DOHH2 (cell line): Measurements from ENCODE around the gene FCN2.

Experiments used
- H3F3A ChIP-seq: fragments of 200-600 bp; sonication (generic), shearing (Covaris generic); 2 replicates; pipeline ENCODE4 v1.6.0; 2016; ENCODE audit warnings: antibody characterized with exemption, mild to moderate bottlenecking; ENCODE audit not compliant: control insufficient read depth, insufficient read depth
- H3K27ac ChIP-seq: fragments of 200-600 bp; sonication (generic); 2 replicates; pipeline ENCODE4 v1.5.1; 2014; ENCODE audit warnings: low read depth, mild to moderate bottlenecking, low read length, moderate library complexity
- H3K27me3 ChIP-seq: fragments of 200-600 bp; sonication (generic); 2 replicates; pipeline ENCODE4 v1.6.1; 2014; ENCODE audit warnings: mild to moderate bottlenecking, low read length, mixed read lengths; ENCODE audit not compliant: control insufficient read depth
- H3K36me3 ChIP-seq: fragments of 200-600 bp; sonication (generic); 2 replicates; pipeline ENCODE4 v1.6.1; 2014; ENCODE audit warnings: mild to moderate bottlenecking, low read length, moderate library complexity, mixed read lengths; ENCODE audit not compliant: control insufficient read depth
- H3K4me1 ChIP-seq: fragments of 200-600 bp; sonication (generic); 2 replicates; pipeline ENCODE4 v1.6.1; 2014; ENCODE audit warnings: mild to moderate bottlenecking, low read length, mixed read lengths; ENCODE audit not compliant: control insufficient read depth
- H3K4me2 ChIP-seq: fragments of 200-600 bp; sonication (generic); 2 replicates; pipeline ENCODE4 v1.6.0; 2014; ENCODE audit warnings: mild to moderate bottlenecking, low read length, moderate library complexity
- H3K4me3 ChIP-seq: fragments of 200-600 bp; sonication (generic); 2 replicates; pipeline ENCODE4 v1.5.1; 2014; ENCODE audit warnings: mild to moderate bottlenecking, low read length, mixed read lengths
- H3K79me2 ChIP-seq: fragments of 200-600 bp; sonication (generic); 2 replicates; pipeline ENCODE4 v1.6.1; 2014; ENCODE audit warnings: mild to moderate bottlenecking, low read length, mixed read lengths; ENCODE audit not compliant: control insufficient read depth
- H3K9me2 ChIP-seq: fragments of 200-600 bp; sonication (generic); replicated peaks from 2 replicates; pipeline ENCODE4 v1.6.1; 2014; ENCODE audit warnings: mild to moderate bottlenecking, low read length, mixed read lengths; ENCODE audit not compliant: control insufficient read depth
- H3K9me3 ChIP-seq: fragments of 200-600 bp; sonication (generic); 2 replicates; pipeline ENCODE4 v1.6.1; 2014; ENCODE audit warnings: antibody characterized with exemption, low read length, mixed read lengths; ENCODE audit not compliant: control insufficient read depth, insufficient read depth
- H4K20me1 ChIP-seq: fragments of 200-600 bp; sonication (generic); 2 replicates; pipeline ENCODE4 v1.6.0; 2014; ENCODE audit warnings: low read depth, mild to moderate bottlenecking, antibody characterized with exemption, low read length, moderate library complexity; ENCODE audit not compliant: control insufficient read depth, insufficient read depth
- CTCF ChIP-seq: fragments of 200-600 bp; sonication (generic); IDR thresholded peaks from one replicate; pipeline ENCODE4 v1.5.1; 2014; ENCODE audit warnings: antibody characterized with exemption, mild to moderate bottlenecking, low read depth, low read length; ENCODE audit not compliant: poor library complexity, severe bottlenecking
- EZH2phosphoT487 ChIP-seq: fragments of 200-600 bp; sonication (generic); IDR thresholded peaks from 2 replicates; pipeline ENCODE4 v1.6.1; 2017; ENCODE audit warnings: borderline replicate concordance, mild to moderate bottlenecking, antibody characterized with exemption, low read length, moderate library complexity, mixed read lengths

FCN2 gene

GRCh38 chr9:134897584-134898170 is 17.1 kb downstream of the FCN2 start:
- peaks cover 7% of the 10 kb centered on the region; the same call in 1 of the 2 replicates for H3K27me3 ChIP-seq
- no peaks in the 10 kb centered on the region for H3F3A ChIP-seq
- no peaks in the 10 kb centered on the region for H3K36me3 ChIP-seq
- no peak overlapping the region for H3K27ac ChIP-seq
- no peak overlapping the region for H3K4me2 ChIP-seq
- H3K4me1 ChIP-seq = peaks cover 11% of the 10 kb centered on the region
- H3K9me2 ChIP-seq = no peaks in the 10 kb centered on the region
- H3K79me2 ChIP-seq = no peaks in the 10 kb centered on the region
- TF ChIP-seq EZH2phosphoT487 = no peak
- no peak for TF ChIP-seq CTCF
- no peaks in the 10 kb centered on the region for H4K20me1 ChIP-seq
- H3K9me3 ChIP-seq = peaks cover 3% of the 10 kb centered on the region; the same call in 1 of the 2 replicates
- no peak overlapping the region for H3K4me3 ChIP-seq

DNA sequence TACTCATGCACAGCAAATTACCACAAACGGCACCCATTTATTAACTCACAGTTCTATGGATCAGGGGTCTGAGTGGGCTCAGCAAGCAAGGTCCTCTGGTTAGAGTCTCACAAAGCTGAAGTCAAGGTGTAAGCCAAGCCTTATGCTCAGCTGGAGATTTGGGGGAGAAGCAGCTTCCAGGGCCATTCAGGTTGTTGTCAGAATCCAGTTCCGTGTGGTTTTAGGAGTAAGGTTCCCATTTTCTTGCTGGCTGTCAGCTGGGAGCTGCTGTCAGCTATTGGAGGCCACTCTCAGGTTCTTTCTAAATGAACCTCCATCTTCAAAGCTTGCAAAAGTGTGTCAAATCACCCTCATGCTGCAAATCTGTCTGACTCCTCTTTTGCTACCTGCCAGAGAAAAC is 17.7 kb downstream of the FCN2 start:
- Histone ChIP-seq H3K27me3 (peaks cover 7% of the 10 kb centered on the region; the same call in 1 of the 2 replicates), H3K27ac (no peak overlapping the region), H3K79me2 (no peaks in the 10 kb centered on the region), H3K4me3 (no peak overlapping the region), H3K4me1 (peaks cover 11% of the 10 kb centered on the region), H3F3A (no peaks in the 10 kb centered on the region), H3K4me2 (no peak overlapping the region), H3K9me2 (no peaks in the 10 kb centered on the region), H3K9me3 (peaks cover 3% of the 10 kb centered on the region; the same call in 1 of the 2 replicates), H3K36me3 (no peaks in the 10 kb centered on the region), H4K20me1 (no peaks in the 10 kb centered on the region)
- TF ChIP-seq CTCF (no peak), EZH2phosphoT487 (no peak)

DNA sequence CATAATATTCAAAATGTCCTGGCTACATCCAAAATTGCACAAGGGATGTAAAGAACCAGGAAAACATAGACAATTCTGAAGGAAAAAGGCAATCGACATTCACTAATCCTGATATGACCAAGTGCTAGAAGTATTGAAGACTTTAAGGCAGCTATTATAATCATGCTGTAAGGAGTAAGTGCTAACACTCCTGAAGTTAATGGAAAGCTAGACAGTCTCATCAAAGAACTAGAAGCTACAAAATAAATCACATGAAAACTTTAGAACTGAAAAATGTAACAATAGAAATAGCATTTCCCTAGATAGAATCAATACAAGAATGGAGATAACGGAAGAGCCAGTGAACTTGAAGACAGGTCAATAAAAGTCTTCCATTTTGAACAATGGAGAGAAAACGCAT is 18.6 kb downstream of the FCN2 start:
- Histone ChIP-seq H3F3A (no peaks in the 10 kb centered on the region), H3K27me3 (peaks cover 7% of the 10 kb centered on the region; the same call in 1 of the 2 replicates), H3K4me2 (no peak overlapping the region), H3K36me3 (no peaks in the 10 kb centered on the region), H3K9me2 (no peaks in the 10 kb centered on the region), H3K4me1 (peaks cover 11% of the 10 kb centered on the region), H4K20me1 (no peaks in the 10 kb centered on the region), H3K9me3 (peaks cover 3% of the 10 kb centered on the region; the same call in 1 of the 2 replicates), H3K79me2 (no peaks in the 10 kb centered on the region), H3K27ac (no peak overlapping the region), H3K4me3 (no peak overlapping the region)
- TF ChIP-seq CTCF = no peak
- no peak for TF ChIP-seq EZH2phosphoT487
